ENCODE measurements around the gene SLC16A2. TPM values are rescaled to one million over a fixed set of nuclear protein-coding genes. Genes with fewer than 3 reads are reported as not detected.
"Not testable (repeated sequence)": the region's sequence is repeated elsewhere in the genome, so short reads cannot be mapped to it uniquely, and the experiment has no call there.

SLC16A2 gene
- total RNA-seq, 2 experiments from 2014 or later: 0.16 to 0.22 TPM

GRCh38 chrX:74511704-74512103, 90.4 kb downstream of the SLC16A2 start:
- no peaks in the 10 kb centered on the region for H3K36me3 ChIP-seq (ENCODE audit: insufficient read depth, low read length)
- H3K27ac Mint-ChIP-seq: no peak overlapping the region
- no peaks in the 10 kb centered on the region for H3K27me3 Mint-ChIP-seq
- H3K4me1 ChIP-seq (ENCODE audit: insufficient read depth, low read length): no peaks in the 10 kb centered on the region
- peaks cover 2% of the 10 kb centered on the region for H3K9me3 Mint-ChIP-seq
- ChIA-PET CTCF (no interaction called here), POLR2A (no interaction called here)
- no peaks in the 10 kb centered on the region for H3K27me3 ChIP-seq (ENCODE audit: control insufficient read depth in 1 of 2, insufficient read depth in 2 of 2, low read length in 2 of 2)
- DNase-seq: no peak
- H3K4me3 ChIP-seq (ENCODE audit: low read length): no peak overlapping the region
- intact Hi-C loops (cut with DNase I, micrococcal nuclease): no loop called here
- ATAC-seq (ENCODE audit: poor library complexity): no peak
- H3K36me3 Mint-ChIP-seq (ENCODE audit: low read depth): no peaks in the 10 kb centered on the region
- TF ChIP-seq CTCF (IDR thresholded peaks at IDR 0.05): no peak
- no peaks in the 10 kb centered on the region for H3K9me3 ChIP-seq (ENCODE audit: control insufficient read depth in 1 of 2, insufficient read depth in 1 of 2, low read length in 2 of 2)
- H3K4me1 Mint-ChIP-seq (ENCODE audit: low read depth): no peaks in the 10 kb centered on the region
- no peak overlapping the region for H3K27ac ChIP-seq (ENCODE audit: low read depth in 1 of 2, low read length in 2 of 2)
- H3K4me3 Mint-ChIP-seq: no peak overlapping the region

- no peak overlapping the region for H3K4me3 Mint-ChIP-seq
- POLR2A ChIA-PET: no interaction called here
- H3K27ac ChIP-seq (ENCODE audit: low read depth in 1 of 2, low read length in 2 of 2): no peak overlapping the region
- H3K9me3 ChIP-seq (ENCODE audit: control insufficient read depth in 1 of 2, insufficient read depth in 1 of 2, low read length in 2 of 2): no peaks in the 10 kb centered on the region
- CTCF ChIA-PET: interaction anchor here (1.1 kb wide), 1 partner anchor 8 kb away, joined by 3 read pairs; no protein-coding TSS in a partner anchor
- ATAC-seq (ENCODE audit: poor library complexity) (no peak), DNase-seq (no peak)
- no peak overlapping the region for H3K4me3 ChIP-seq (ENCODE audit: low read length)
- no peaks in the 10 kb centered on the region for H3K4me1 ChIP-seq (ENCODE audit: insufficient read depth, low read length)
- H3K36me3 ChIP-seq (ENCODE audit: insufficient read depth, low read length): no peaks in the 10 kb centered on the region
- no peak overlapping the region for H3K27ac Mint-ChIP-seq
- no peaks in the 10 kb centered on the region for H3K27me3 Mint-ChIP-seq
- no peaks in the 10 kb centered on the region for H3K4me1 Mint-ChIP-seq (ENCODE audit: low read depth)
- no peaks in the 10 kb centered on the region for H3K36me3 Mint-ChIP-seq (ENCODE audit: low read depth)
- H3K27me3 ChIP-seq (ENCODE audit: control insufficient read depth in 1 of 2, insufficient read depth in 2 of 2, low read length in 2 of 2): no peaks in the 10 kb centered on the region
- H3K9me3 Mint-ChIP-seq: peaks cover 2% of the 10 kb centered on the region
- TF ChIP-seq CTCF (IDR thresholded peaks at IDR 0.05): no peak
- intact Hi-C loops (cut with DNase I, micrococcal nuclease): no loop called here
Measured at GRCh38 chrX:74514384-74514783, 93.1 kb downstream of the SLC16A2 start.

GRCh38 chrX:74515356-74515755, 94.1 kb downstream of the SLC16A2 start:
- ATAC-seq (ENCODE audit: poor library complexity) (no peak), DNase-seq (no peak)
- no peaks in the 10 kb centered on the region for H3K36me3 ChIP-seq (ENCODE audit: insufficient read depth, low read length)
- no peak overlapping the region for H3K27ac ChIP-seq (ENCODE audit: low read depth in 1 of 2, low read length in 2 of 2)
- no peaks in the 10 kb centered on the region for H3K9me3 ChIP-seq (ENCODE audit: control insufficient read depth in 1 of 2, insufficient read depth in 1 of 2, low read length in 2 of 2)
- no peaks in the 10 kb centered on the region for H3K4me1 ChIP-seq (ENCODE audit: insufficient read depth, low read length)
- TF ChIP-seq CTCF (IDR thresholded peaks at IDR 0.05): no peak
- H3K27ac Mint-ChIP-seq: no peak overlapping the region
- no peak overlapping the region for H3K4me3 Mint-ChIP-seq
- H3K27me3 Mint-ChIP-seq: no peaks in the 10 kb centered on the region
- no peaks in the 10 kb centered on the region for H3K27me3 ChIP-seq (ENCODE audit: control insufficient read depth in 1 of 2, insufficient read depth in 2 of 2, low read length in 2 of 2)
- H3K36me3 Mint-ChIP-seq (ENCODE audit: low read depth): no peaks in the 10 kb centered on the region
- no peaks in the 10 kb centered on the region for H3K4me1 Mint-ChIP-seq (ENCODE audit: low read depth)
- H3K4me3 ChIP-seq (ENCODE audit: low read length): no peak overlapping the region
- peaks cover 2% of the 10 kb centered on the region for H3K9me3 Mint-ChIP-seq
- CTCF ChIA-PET: no interaction called here
- intact Hi-C loops (cut with DNase I, micrococcal nuclease): no loop called here
- POLR2A ChIA-PET: no interaction called here

DNA sequence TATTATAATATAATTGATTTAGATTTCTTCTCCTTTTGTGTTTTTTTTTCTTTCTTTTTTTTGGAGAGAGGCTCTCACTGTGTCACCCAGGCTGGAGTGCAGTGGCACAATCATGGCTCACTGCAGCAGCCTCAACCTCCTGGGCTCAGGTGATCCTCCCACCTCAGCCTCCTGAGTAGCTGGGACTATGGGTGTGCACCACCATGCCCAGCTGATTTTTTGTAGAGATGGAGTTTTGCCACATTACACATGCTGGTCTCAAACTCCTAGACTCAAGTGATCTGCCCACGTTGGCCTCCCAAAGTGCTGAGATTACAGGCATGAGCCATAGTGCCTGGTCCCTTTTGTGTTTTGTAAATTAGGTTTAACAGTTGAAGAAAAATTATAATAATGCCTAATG, 94.7 kb downstream of the SLC16A2 start:
- ATAC-seq (ENCODE audit: poor library complexity); intact Hi-C loops (cut with DNase I, micrococcal nuclease); H3K4me1 ChIP-seq (ENCODE audit: insufficient read depth, low read length); H3K4me3 Mint-ChIP-seq; H3K36me3 Mint-ChIP-seq (ENCODE audit: low read depth); H3K36me3 ChIP-seq (ENCODE audit: insufficient read depth, low read length); H3K9me3 ChIP-seq (ENCODE audit: control insufficient read depth in 1 of 2, insufficient read depth in 1 of 2, low read length in 2 of 2); DNase-seq; CTCF ChIA-PET; H3K4me3 ChIP-seq (ENCODE audit: low read length); H3K9me3 Mint-ChIP-seq; POLR2A ChIA-PET; H3K27me3 Mint-ChIP-seq; H3K27ac Mint-ChIP-seq; H3K27me3 ChIP-seq (ENCODE audit: control insufficient read depth in 1 of 2, insufficient read depth in 2 of 2, low read length in 2 of 2); H3K27ac ChIP-seq (ENCODE audit: low read depth in 1 of 2, low read length in 2 of 2); H3K4me1 Mint-ChIP-seq (ENCODE audit: low read depth): not testable (repeated sequence)

All from CD4-positive, alpha-beta T cell (primary cell).